Endothelial cell of umbilical vein (primary cell): ENCODE results near the gene ATG101. TPM values are rescaled to one million over a fixed set of nuclear protein-coding genes. Genes with fewer than 3 reads are reported as not detected.

ENCODE experiments used
- BruUV-seq: library from RNA; stranded (reverse); fragments of 400-500 nt; replicated peaks from 2 replicates; lab custom pipeline; 2021; lab: Mats Ljungman, UMichigan
- CTCF ChIA-PET: fragments of 300-600, 350-600 bp; sonication (Branson Sonifier 250); formaldehyde crosslinking; loops from one replicate; lab custom pipeline; 2021; ENCODE audit warnings: antibody characterized with exemption, inconsistent platforms; lab: Charles Lee
- POLR2A ChIA-PET: fragments of 300-600, 350-600 bp; sonication (Branson Sonifier 250); formaldehyde crosslinking; loops from one replicate; lab custom pipeline; 2021; ENCODE audit warnings: antibody characterized with exemption, inconsistent platforms; lab: Charles Lee
- DNase-seq: peaks from one replicate; pipeline ENCODE4 v3.0.0-alpha.2; 2011; ENCODE audit warnings: low read depth, low spot score
- FAIRE-seq: peaks from 2 replicates; lab custom pipeline; 2011; peaks lifted over from hg19 to GRCh38; lab: Jason Lieb, UNC
- H2AFZ ChIP-seq: 2 replicates; pipeline ENCODE4 v1.6.0; 2012; ENCODE audit warnings: low read depth, low read length, control low read depth, inconsistent platforms
- H3K27ac ChIP-seq: 2 replicates; pipeline ENCODE4 v1.5.1; 2011; ENCODE audit warnings: low read depth, mild to moderate bottlenecking, control low read depth, low read length, moderate library complexity; ENCODE audit not compliant: insufficient read depth
- H3K27me3 ChIP-seq, 2 experiments: 2 replicates each; pipeline versions ENCODE4 v1.6.0 to v1.6.1; 2011; ENCODE audit warnings: low read length in 2 of 2, mixed read lengths in 1 of 2; ENCODE audit not compliant: control insufficient read depth in 2 of 2, insufficient read depth in 2 of 2
- H3K36me3 ChIP-seq, 2 experiments: 2 replicates in 1 of 2; 3 replicates in 1 of 2; pipeline ENCODE4 v1.5.1; 2011; ENCODE audit warnings: low read length in 2 of 2, mild to moderate bottlenecking in 1 of 2, moderate library complexity in 1 of 2; ENCODE audit not compliant: control insufficient read depth in 2 of 2, insufficient read depth in 2 of 2; ENCODE audit errors: extremely low read depth in 1 of 2
- H3K4me1 ChIP-seq: 3 replicates; pipeline ENCODE4 v1.5.1; 2011; ENCODE audit warnings: mild to moderate bottlenecking, low read length; ENCODE audit not compliant: control insufficient read depth, insufficient read depth; ENCODE audit errors: extremely low read depth
- H3K4me2 ChIP-seq: 2 replicates; pipeline ENCODE4 v1.6.1; 2011; ENCODE audit warnings: low read length, control low read depth, mixed read lengths; ENCODE audit not compliant: insufficient read depth
- H3K4me3 ChIP-seq, 3 experiments: fragments of 200-600 bp in 1 of 3; sonication (generic), shearing (Covaris generic) in 1 of 3; replicated peaks in 1 of 3; 2 replicates each; pipeline ENCODE4 v1.5.1; 2011 to 2016; ENCODE audit warnings: control low read depth in 3 of 3, low read length in 3 of 3, mild to moderate bottlenecking in 2 of 3, inconsistent platforms in 1 of 3, low read depth in 1 of 3, moderate library complexity in 1 of 3; ENCODE audit not compliant: insufficient read depth in 1 of 3
- H3K79me2 ChIP-seq: 2 replicates; pipeline ENCODE4 v1.6.0; 2012; ENCODE audit warnings: low read length, inconsistent platforms; ENCODE audit not compliant: control insufficient read depth, insufficient read depth
- H3K9ac ChIP-seq: replicated peaks from 2 replicates; pipeline ENCODE3; 2011; ENCODE audit warnings: low read length, control low read depth; ENCODE audit not compliant: insufficient read depth; ENCODE audit errors: extremely low read depth
- H3K9me1 ChIP-seq: replicated peaks from 3 replicates; pipeline ENCODE4 v1.6.0; 2011; ENCODE audit warnings: mild to moderate bottlenecking, low read length; ENCODE audit not compliant: control insufficient read depth, insufficient read depth; ENCODE audit errors: extremely low read depth
- H3K9me3 ChIP-seq: replicated peaks from 2 replicates; pipeline ENCODE4 v1.5.1; 2012; ENCODE audit warnings: low read length, inconsistent platforms; ENCODE audit not compliant: control insufficient read depth, insufficient read depth
- H4K20me1 ChIP-seq: replicated peaks from 2 replicates; pipeline ENCODE3; 2011; ENCODE audit warnings: mild to moderate bottlenecking, low read length; ENCODE audit not compliant: control insufficient read depth, insufficient read depth; ENCODE audit errors: extremely low read depth
- EZH2 ChIP-seq: IDR thresholded peaks from 2 replicates; pipeline ENCODE4 v1.6.1; 2012; ENCODE audit warnings: borderline replicate concordance, low read depth, mild to moderate bottlenecking, moderate library complexity, low read length, inconsistent platforms; ENCODE audit not compliant: severe bottlenecking
- GATA2 ChIP-seq: IDR thresholded peaks from 2 replicates; pipeline ENCODE4 v1.7.0; 2011; ENCODE audit warnings: low read depth, mild to moderate bottlenecking, moderate library complexity, mixed read lengths, low read length; ENCODE audit not compliant: insufficient read length, insufficient read depth
- POLR2A ChIP-seq: IDR thresholded peaks from 2 replicates; pipeline ENCODE4 v1.6.1; 2012; ENCODE audit warnings: low read depth, mild to moderate bottlenecking, control low read depth, low read length
- POLR2AphosphoS5 ChIP-seq: IDR thresholded peaks from 2 replicates; pipeline ENCODE4 v1.6.1; 2012; ENCODE audit warnings: low read depth, mild to moderate bottlenecking, control low read depth, low read length, moderate library complexity; ENCODE audit not compliant: insufficient read depth
- dilution Hi-C: fragments of 300-500 bp; cut with MboI; formaldehyde crosslinking; loops from one replicate; pipeline ENCODE4 v1.15.0; 2019; ENCODE audit warnings: low sequenced_read_pairs; ENCODE audit not compliant: extremely low pct_ligation_motif_present
- intact Hi-C: fragments of 100-400 bp; cut with micrococcal nuclease; formaldehyde crosslinking; loops from one replicate; pipeline ENCODE4 v1.10.0; 2022
- polyA plus RNA-seq, 4 experiments: library from polyadenylated mRNA; depleted of rRNA in 3 of 4; stranded (reverse) in 3 of 4; unstranded in 1 of 4; fragments of >200 nt; gene quantifications; 2 replicates each; pipeline versions ENCODE4 v1.2.1 to v1.2.3, GENCODE V29; 2011 to 2012; ENCODE audit warnings: missing spikeins in 1 of 4
- total RNA-seq: library from RNA; stranded (reverse); gene quantifications from 2 replicates; pipeline ENCODE4 v1.2.3, GENCODE V29; 2021
- TF ChIP-seq, protein P1 (sequence below): IDR thresholded peaks from 2 replicates; pipeline ENCODE4 v1.6.1; 2011; ENCODE audit not compliant: insufficient read depth, insufficient read length

The ATG101 gene
- total and polyA plus RNA-seq, 2 donors (not counting 3 experiments of a cell fraction or from before 2014, with no cell fraction given) = 41.6 to 78.4 TPM

DNA sequence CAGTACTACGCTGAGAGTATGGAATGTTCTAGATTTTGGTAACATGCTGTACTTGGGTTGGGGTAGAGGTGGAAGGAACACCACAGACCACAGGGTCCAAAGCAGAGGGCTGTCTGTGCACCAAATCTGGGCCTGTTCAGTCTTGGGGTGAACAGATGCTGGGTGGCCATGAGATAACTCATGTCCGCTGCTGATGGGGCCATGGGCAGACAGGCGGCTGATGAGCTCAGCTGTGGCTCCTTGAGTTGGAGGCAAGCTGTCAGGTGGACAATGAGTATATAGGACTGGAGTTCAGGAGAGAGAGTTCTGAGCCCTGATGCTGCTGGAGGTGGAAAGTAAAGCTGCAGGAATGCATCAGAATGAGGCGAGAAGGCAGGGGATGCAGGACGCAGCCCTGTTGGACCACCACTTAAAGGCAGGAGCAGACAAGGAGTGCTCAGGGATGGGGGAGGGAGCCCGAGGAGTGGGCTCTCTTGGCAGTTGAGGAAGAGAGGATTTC is 16.0 kb downstream of the ATG101 start:
- POLR2A ChIA-PET = no interaction called here
- BruUV-seq = no TSS peak
- FAIRE-seq = no peak

DNA sequence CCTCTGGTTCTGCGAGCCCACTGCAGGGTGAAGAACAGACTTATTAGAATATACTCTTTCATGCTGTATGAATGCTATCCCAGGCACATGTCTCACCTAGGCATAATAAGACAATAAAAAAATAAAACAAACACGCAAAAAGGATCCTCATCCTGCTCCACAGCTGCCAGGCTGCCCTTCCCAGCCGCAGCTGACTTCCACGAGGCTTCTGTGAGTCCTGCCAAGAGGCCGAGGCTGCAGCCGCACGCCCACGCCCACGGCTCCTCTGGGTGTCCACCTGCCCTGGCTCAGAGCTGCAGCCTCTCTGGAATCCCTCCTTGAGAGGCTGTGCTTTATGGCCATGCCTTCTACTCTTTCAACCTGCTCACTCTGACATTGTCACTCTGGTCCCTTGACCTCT is 16.6 kb downstream of the ATG101 start:
- H3K27me3 ChIP-seq = peaks cover 10 to 12% of the 10 kb centered on the region in 2 experiments
- no TSS peak for BruUV-seq
- no peak overlapping the region for H3K9ac ChIP-seq
- no peak overlapping the region for H3K4me2 ChIP-seq
- H3K4me3 ChIP-seq = no peak overlapping the region
- no peaks in the 10 kb centered on the region for H3K79me2 ChIP-seq
- TF ChIP-seq EZH2 = no peak
- no peak for TF ChIP-seq POLR2AphosphoS5
- TF ChIP-seq GATA2 = no peak
- no peak overlapping the region for H2AFZ ChIP-seq
- dilution Hi-C loops = no loop called here
- no peaks in the 10 kb centered on the region for H4K20me1 ChIP-seq
- CTCF ChIA-PET = interaction anchor here (0.6 to 12.8 kb wide), 4 partner anchors 18 to 60 kb away, joined by 3 to 452 read pairs (median 8); no protein-coding TSS in a partner anchor
- H3K36me3 ChIP-seq = no peaks in the 10 kb centered on the region
- no peaks in the 10 kb centered on the region for H3K9me3 ChIP-seq
- no peak for DNase-seq
- no peaks in the 10 kb centered on the region for H3K9me1 ChIP-seq
- H3K4me1 ChIP-seq = peaks cover 5% of the 10 kb centered on the region
- intact Hi-C loops = no loop called here
- POLR2A ChIA-PET = no interaction called here
- no peak overlapping the region for H3K27ac ChIP-seq
- FAIRE-seq = no peak

More for the DNA sequence above, 16.0 kb downstream of the ATG101 start:
- no peak overlapping the region for H3K4me3 ChIP-seq
- no peaks in the 10 kb centered on the region for H3K36me3 ChIP-seq
- H2AFZ ChIP-seq = no peak overlapping the region
- no peak for DNase-seq
- H3K4me1 ChIP-seq = peaks cover 5% of the 10 kb centered on the region
- H4K20me1 ChIP-seq = no peaks in the 10 kb centered on the region
- no peaks in the 10 kb centered on the region for H3K79me2 ChIP-seq
- TF ChIP-seq, protein P1, sequence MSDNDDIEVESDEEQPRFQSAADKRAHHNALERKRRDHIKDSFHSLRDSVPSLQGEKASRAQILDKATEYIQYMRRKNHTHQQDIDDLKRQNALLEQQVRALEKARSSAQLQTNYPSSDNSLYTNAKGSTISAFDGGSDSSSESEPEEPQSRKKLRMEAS = no peak
- no peak for TF ChIP-seq POLR2A
- CTCF ChIA-PET = interaction anchor here (0.6 to 12.8 kb wide), 6 partner anchors 14 to 60 kb away, joined by 3 to 452 read pairs (median 4); no protein-coding TSS in a partner anchor
- no peak overlapping the region for H3K4me2 ChIP-seq
- dilution Hi-C loops (no loop called here), intact Hi-C loops (no loop called here)
- no peak overlapping the region for H3K9ac ChIP-seq
- H3K9me1 ChIP-seq = no peaks in the 10 kb centered on the region
- no peak overlapping the region for H3K27ac ChIP-seq
- H3K9me3 ChIP-seq = no peaks in the 10 kb centered on the region
- peaks cover 4 to 7% of the 10 kb centered on the region in 2 experiments for H3K27me3 ChIP-seq
